Measurements from ENCODE around the gene UCHL5. TPM values are rescaled to one million over a fixed set of nuclear protein-coding genes. Genes with fewer than 3 reads are reported as not detected.

UCHL5 gene
- total and polyA plus RNA-seq, 2 experiments from 2014 or later, result 22.5 to 50.8 TPM

DNA sequence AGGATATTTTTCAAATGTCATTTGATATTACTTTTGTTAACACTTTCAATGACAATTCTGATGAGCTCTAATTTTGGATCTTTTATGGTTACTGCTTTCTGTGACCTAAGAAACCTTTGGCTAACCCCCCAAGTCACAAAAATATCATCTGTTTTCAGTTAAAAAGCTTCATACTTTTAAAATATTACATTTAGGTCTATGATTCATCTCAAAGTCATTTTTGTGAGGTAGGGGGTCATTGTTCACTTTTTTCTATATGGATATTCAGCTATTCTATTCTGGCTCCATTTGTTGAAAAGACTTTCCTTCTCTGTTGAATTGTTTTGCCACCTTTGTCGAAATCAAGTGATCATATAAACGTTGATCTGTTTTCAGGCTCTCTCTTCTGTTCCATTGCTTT, 44.8 kb downstream of the UCHL5 start:
- H3K4me2 ChIP-seq (ENCODE audit: unreplicated experiment), result peak overlapping the region; percentile 24
- H3K9me2 ChIP-seq (ENCODE audit: insufficient read depth), result no peaks in the 10 kb centered on the region
- H3K36me3 ChIP-seq (ENCODE audit: low read depth), result no peaks in the 10 kb centered on the region
- no peak overlapping the region for H3K4me3 ChIP-seq
- no peaks in the 10 kb centered on the region for H3K9me3 ChIP-seq (ENCODE audit: low read depth)
- peaks cover 28% of the 10 kb centered on the region for H3K4me1 ChIP-seq (ENCODE audit: insufficient read depth)
- 0 out of 2 replicates have a peak, but pooled peaks cover 8% of the 10 kb centered on the region for H3F3A ChIP-seq (ENCODE audit: insufficient read depth)
- TF ChIP-seq EZH2 (IDR thresholded peaks at IDR 0.05; ENCODE audit: insufficient read depth, poor library complexity, severe bottlenecking), result no peak
- no peak for TF ChIP-seq EZH2phosphoT487 (IDR thresholded peaks at IDR 0.05; ENCODE audit: insufficient read depth, low read depth)
- no peak overlapping the region for H3K27ac ChIP-seq
- no peak overlapping the region for H3K9ac ChIP-seq
- in situ Hi-C loops (cut with MboI), result loop anchor here (10.0 to 25.0 kb wide), 2 partner anchors 202 to 400 kb away; partner anchors contain the start of gene RGS2
- H2AFZ ChIP-seq, result no peak overlapping the region
- no peaks in the 10 kb centered on the region for H3K79me2 ChIP-seq (ENCODE audit: insufficient read depth)
- H3K27me3 ChIP-seq (replicated peaks; ENCODE audit: insufficient read depth), result no peaks in the 10 kb centered on the region
- WGBS, 2 experiments (ENCODE audit: low coverage in 1 of 2, low lambda C conversion rate in 2 of 2, missing lambda C conversion rate in 2 of 2), result 52 to 56% methylated on average over 2 of the region's 2 CpGs
- no peaks in the 10 kb centered on the region for H4K20me1 ChIP-seq (ENCODE audit: insufficient read depth)
- DNase-seq, result peak; percentile 3

DNA sequence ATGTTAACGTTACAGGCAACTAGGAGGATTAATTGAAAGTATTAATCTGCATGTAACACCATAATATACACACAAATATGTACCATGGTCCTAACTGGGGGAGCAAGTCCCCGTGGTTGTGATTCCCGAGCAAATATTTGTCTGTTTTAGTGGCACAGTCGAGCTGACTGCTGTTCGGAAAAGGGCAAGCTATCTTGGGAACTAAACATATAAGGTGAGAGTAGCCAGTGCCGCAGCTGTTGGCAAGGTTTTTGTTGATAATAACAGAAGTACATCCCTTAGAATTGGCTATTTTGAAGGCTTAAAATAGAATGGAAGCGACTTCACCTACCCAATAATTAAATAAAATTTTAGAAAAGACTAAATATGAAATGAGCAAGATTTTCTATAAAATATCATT, 45.5 kb downstream of the UCHL5 start:
- Histone ChIP-seq H3K4me3 (no peak overlapping the region), H3K4me2 (ENCODE audit: unreplicated experiment) (no peak overlapping the region), H2AFZ (no peak overlapping the region), H3K9me2 (ENCODE audit: insufficient read depth) (no peaks in the 10 kb centered on the region), H3K36me3 (ENCODE audit: low read depth) (no peaks in the 10 kb centered on the region), H3K27ac (0 out of 2 replicates have a peak overlapping the region, but pooled peaks have one; percentile 2), H3K79me2 (ENCODE audit: insufficient read depth) (no peaks in the 10 kb centered on the region), H3K4me1 (ENCODE audit: insufficient read depth) (peaks cover 28% of the 10 kb centered on the region), H3K9ac (no peak overlapping the region), H3K27me3 (replicated peaks; ENCODE audit: insufficient read depth) (no peaks in the 10 kb centered on the region), H3K9me3 (ENCODE audit: low read depth) (no peaks in the 10 kb centered on the region), H4K20me1 (ENCODE audit: insufficient read depth) (no peaks in the 10 kb centered on the region), H3F3A (ENCODE audit: insufficient read depth) (0 out of 2 replicates have a peak, but pooled peaks cover 8% of the 10 kb centered on the region)
- TF ChIP-seq EZH2phosphoT487 (IDR thresholded peaks at IDR 0.05; ENCODE audit: insufficient read depth, low read depth), result no peak
- TF ChIP-seq EZH2 (IDR thresholded peaks at IDR 0.05; ENCODE audit: insufficient read depth, poor library complexity, severe bottlenecking), result no peak
- WGBS, 2 experiments (ENCODE audit: low coverage in 1 of 2, low lambda C conversion rate in 2 of 2, missing lambda C conversion rate in 2 of 2), result 94 to 96% methylated on average over 7 of the region's 7 CpGs
- in situ Hi-C loops (cut with MboI), result loop anchor here (10.0 to 25.0 kb wide), 2 partner anchors 201 to 399 kb away; partner anchors contain the start of gene RGS2
- no peak for DNase-seq

DNA sequence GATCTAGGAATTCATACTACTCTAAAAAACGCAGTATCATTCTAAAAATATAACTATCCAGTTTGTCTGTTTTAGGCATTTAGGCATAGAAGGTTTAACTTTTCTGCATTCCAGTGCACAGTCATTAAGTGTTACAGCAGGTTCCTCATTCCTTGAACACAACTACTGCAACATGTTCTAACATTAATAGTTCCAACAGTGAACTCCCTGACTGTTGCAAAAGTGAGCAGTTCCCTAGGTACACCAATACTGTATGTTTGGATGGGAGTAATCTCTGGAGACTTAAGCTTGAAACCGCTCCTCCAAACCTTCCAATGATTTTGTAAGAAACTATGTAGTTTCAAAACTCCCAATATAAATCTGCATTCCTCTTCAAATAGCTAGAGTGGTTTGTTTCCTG, 46.2 kb downstream of the UCHL5 start:
- in situ Hi-C loops (cut with MboI), result loop anchor here (10.0 to 25.0 kb wide), 2 partner anchors 201 to 398 kb away; partner anchors contain the start of gene RGS2
- Histone ChIP-seq H3K79me2 (ENCODE audit: insufficient read depth) (no peaks in the 10 kb centered on the region), H3K4me2 (ENCODE audit: unreplicated experiment) (peak overlapping the region; percentile 2), H3K9me3 (ENCODE audit: low read depth) (no peaks in the 10 kb centered on the region), H3K27ac (0 out of 2 replicates have a peak overlapping the region, but pooled peaks have one; percentile 2), H3F3A (ENCODE audit: insufficient read depth) (0 out of 2 replicates have a peak, but pooled peaks cover 8% of the 10 kb centered on the region), H3K27me3 (replicated peaks; ENCODE audit: insufficient read depth) (no peaks in the 10 kb centered on the region), H3K9ac (no peak overlapping the region), H2AFZ (no peak overlapping the region), H3K4me3 (no peak overlapping the region), H3K9me2 (ENCODE audit: insufficient read depth) (no peaks in the 10 kb centered on the region), H3K36me3 (ENCODE audit: low read depth) (no peaks in the 10 kb centered on the region), H3K4me1 (ENCODE audit: insufficient read depth) (peaks cover 28% of the 10 kb centered on the region), H4K20me1 (ENCODE audit: insufficient read depth) (no peaks in the 10 kb centered on the region)
- TF ChIP-seq EZH2phosphoT487 (IDR thresholded peaks at IDR 0.05; ENCODE audit: insufficient read depth, low read depth), result no peak
- no peak for TF ChIP-seq EZH2 (IDR thresholded peaks at IDR 0.05; ENCODE audit: insufficient read depth, poor library complexity, severe bottlenecking)
- peak; percentile 62 for DNase-seq
- 80% methylated on average over 2 of the region's 2 CpGs for WGBS, 2 experiments (ENCODE audit: low coverage in 1 of 2, low lambda C conversion rate in 2 of 2, missing lambda C conversion rate in 2 of 2)

DNA sequence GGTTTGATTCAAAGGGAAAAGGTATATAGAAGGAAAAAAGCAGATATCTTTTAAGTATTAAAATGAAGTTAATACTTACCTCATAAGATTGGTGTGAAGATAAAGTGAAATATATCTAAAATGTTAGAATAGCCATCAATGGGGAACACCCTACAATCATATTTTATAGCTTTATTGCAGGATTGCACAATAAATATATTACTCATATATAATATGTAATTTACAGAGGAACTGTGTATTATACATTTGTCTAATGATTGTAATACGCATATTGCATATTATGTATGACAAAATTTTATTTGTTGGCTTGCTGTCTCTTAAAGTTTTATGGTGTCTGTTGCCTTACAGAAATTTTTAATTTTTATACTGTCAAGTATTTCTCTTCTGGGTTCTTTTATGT, 47.8 kb downstream of the UCHL5 start:
- Histone ChIP-seq H3K4me1 (ENCODE audit: insufficient read depth) (peaks cover 28% of the 10 kb centered on the region), H4K20me1 (ENCODE audit: insufficient read depth) (no peaks in the 10 kb centered on the region), H3K9me3 (ENCODE audit: low read depth) (no peaks in the 10 kb centered on the region), H3K79me2 (ENCODE audit: insufficient read depth) (no peaks in the 10 kb centered on the region), H3K9me2 (ENCODE audit: insufficient read depth) (no peaks in the 10 kb centered on the region), H3K27me3 (replicated peaks; ENCODE audit: insufficient read depth) (no peaks in the 10 kb centered on the region), H3F3A (ENCODE audit: insufficient read depth) (0 out of 2 replicates have a peak, but pooled peaks cover 8% of the 10 kb centered on the region), H3K9ac (no peak overlapping the region), H3K36me3 (ENCODE audit: low read depth) (no peaks in the 10 kb centered on the region), H3K4me3 (no peak overlapping the region), H3K27ac (no peak overlapping the region), H2AFZ (no peak overlapping the region), H3K4me2 (ENCODE audit: unreplicated experiment) (no peak overlapping the region)
- DNase-seq, result no peak
- WGBS, 2 experiments (ENCODE audit: low coverage in 1 of 2, low lambda C conversion rate in 2 of 2, missing lambda C conversion rate in 2 of 2), result 100% methylated on average over 1 of the region's 1 CpG
- TF ChIP-seq EZH2 (IDR thresholded peaks at IDR 0.05; ENCODE audit: insufficient read depth, poor library complexity, severe bottlenecking) (no peak), EZH2phosphoT487 (IDR thresholded peaks at IDR 0.05; ENCODE audit: insufficient read depth, low read depth) (no peak)
- in situ Hi-C loops (cut with MboI), result loop anchor here (10.0 to 25.0 kb wide), 2 partner anchors 199 to 397 kb away; partner anchors contain the start of gene RGS2

All from GM23248 (cell line).